ENCODE measurements around the gene PDLIM3.

DNA sequence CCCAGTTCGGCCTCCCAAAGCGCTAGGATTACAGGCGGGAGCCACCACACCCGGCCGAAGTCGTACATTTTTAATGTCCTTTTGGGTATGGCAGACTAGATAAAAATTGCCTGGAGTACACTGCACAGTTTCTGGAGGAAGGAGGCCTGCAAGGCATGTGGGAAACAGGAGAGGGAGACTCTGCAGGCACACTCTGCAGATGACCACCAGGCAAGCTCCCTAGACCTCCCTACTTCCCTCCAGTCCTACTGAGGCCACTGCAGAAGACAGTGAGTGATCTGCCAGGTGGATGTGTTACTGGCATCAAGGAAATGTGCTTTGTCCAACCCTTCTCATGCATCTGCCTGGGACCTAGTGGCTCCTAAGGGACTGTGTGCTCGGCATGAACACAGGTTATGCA, 11.4 kb downstream of the PDLIM3 start:
- no peak for TF ChIP-seq CTCF (IDR thresholded peaks at IDR 0.05 in 2 of 3, conservative IDR thresholded peaks at IDR 0.05 in 1 of 3; ENCODE audit: insufficient read depth in 2 of 3, low read depth in 1 of 3, low read length in 3 of 3)
- no peak for TF ChIP-seq ZC3H4 (CRISPR knock-in tag; IDR thresholded peaks at IDR 0.05; ENCODE audit: borderline replicate concordance)
- no peak for TF ChIP-seq FOXP1 (CRISPR knock-in tag; IDR thresholded peaks at IDR 0.05)
- no peak for TF ChIP-seq BRCA1 (IDR thresholded peaks at IDR 0.05)
- no peak for TF ChIP-seq BRCA1 (CRISPR knock-in tag; IDR thresholded peaks at IDR 0.05)

Measured in K562 (cell line).